GM19035 (cell line): ENCODE measurements around the gene POLR1D.

ENCODE experiments used
- ATAC-seq: cut with Tn5 transposase; IDR thresholded peaks from one replicate; pipeline ENCODE4 v1.9.1; 2021; ENCODE audit not compliant: unreplicated experiment

POLR1D gene

GRCh38 chr13:27637289-27637626 is 15.6 kb downstream of the POLR1D start:
- ATAC-seq: no peak

- ATAC-seq: no peak
Observed at GRCh38 chr13:27638001-27638400, 16.3 kb downstream of the POLR1D start.

GRCh38 chr13:27638521-27638920 is 16.8 kb downstream of the POLR1D start:
- no peak for ATAC-seq

- no peak for ATAC-seq
Observed at GRCh38 chr13:27639186-27639585, 17.5 kb downstream of the POLR1D start.

GRCh38 chr13:27641711-27642502 is 20.2 kb downstream of the POLR1D start:
- ATAC-seq: no peak

GRCh38 chr13:27643334-27644132 is 21.8 kb downstream of the POLR1D start:
- ATAC-seq: no peak

- ATAC-seq: no peak
Observed at GRCh38 chr13:27644302-27644701, 22.6 kb downstream of the POLR1D start.

GRCh38 chr13:27650312-27650711 is 28.6 kb downstream of the POLR1D start:
- ATAC-seq: no peak

- no peak for ATAC-seq
Observed at GRCh38 chr13:27654059-27654458, 32.4 kb downstream of the POLR1D start.

GRCh38 chr13:27654816-27655215 is 33.1 kb downstream of the POLR1D start:
- ATAC-seq: no peak

- no peak for ATAC-seq
Observed at GRCh38 chr13:27657724-27658123, 36.0 kb downstream of the POLR1D start.

- ATAC-seq: no peak
Observed at GRCh38 chr13:27658546-27658945, 36.9 kb downstream of the POLR1D start.

GRCh38 chr13:27659145-27659865 is 37.6 kb downstream of the POLR1D start:
- no peak for ATAC-seq

GRCh38 chr13:27660511-27660910 is 38.8 kb downstream of the POLR1D start:
- ATAC-seq: no peak

GRCh38 chr13:27661017-27661416 is 39.3 kb downstream of the POLR1D start:
- no peak for ATAC-seq

- no peak for ATAC-seq
Observed at GRCh38 chr13:27662738-27663470, 41.2 kb downstream of the POLR1D start.

GRCh38 chr13:27663947-27664346 is 42.3 kb downstream of the POLR1D start:
- ATAC-seq: no peak

GRCh38 chr13:27665333-27665732 is 43.6 kb downstream of the POLR1D start:
- no peak for ATAC-seq

- no peak for ATAC-seq
Observed at GRCh38 chr13:27665761-27666160, 44.1 kb downstream of the POLR1D start.

GRCh38 chr13:27666951-27667350 is 45.3 kb downstream of the POLR1D start:
- no peak for ATAC-seq

- no peak for ATAC-seq
Observed at GRCh38 chr13:27667946-27668345, 46.3 kb downstream of the POLR1D start.
